Activated CD4-positive, alpha-beta T cell treated with anti-CD3 and anti-CD28 coated beads, Interleukin-2, amount 10 ng/mL, durations not matched to agents 24 days and 14 days (primary cell): Measurements from ENCODE around the gene REST. TPM values are rescaled to one million over a fixed set of nuclear protein-coding genes. Genes with fewer than 3 reads are reported as not detected.
A peak's percentile ranks its signal among the peaks of the same experiment; 100 is the strongest.
"Not testable (repeated sequence)": the region's sequence is repeated elsewhere in the genome, so short reads cannot be mapped to it uniquely, and the experiment has no call there.

Experiments
- DNase-seq: peaks from one replicate; pipeline ENCODE4 v3.0.0; 2022
- H3K27ac Mint-ChIP-seq: one replicate; pipeline ENCODE4 v1.8.0; 2022; ENCODE audit warnings: mild to moderate bottlenecking, mixed read lengths
- H3K27me3 Mint-ChIP-seq: one replicate; pipeline ENCODE4 v1.8.0; 2022; ENCODE audit warnings: mixed read lengths
- H3K36me3 Mint-ChIP-seq: one replicate; pipeline ENCODE4 v1.8.0; 2022; ENCODE audit warnings: low read depth, mild to moderate bottlenecking, mixed read lengths
- H3K4me1 Mint-ChIP-seq: one replicate; pipeline ENCODE4 v1.8.0; 2021; ENCODE audit warnings: mixed read lengths
- H3K4me3 Mint-ChIP-seq: one replicate; pipeline ENCODE4 v1.8.0; 2022; ENCODE audit warnings: mild to moderate bottlenecking, moderate library complexity, mixed read lengths
- H3K9me3 Mint-ChIP-seq: one replicate; pipeline ENCODE4 v1.8.0; 2021; ENCODE audit warnings: mixed read lengths
- intact Hi-C: fragments of 100-400 bp; cut with micrococcal nuclease; formaldehyde crosslinking; loops from one replicate; pipeline ENCODE4 v1.15.1; 2023
- total RNA-seq: library from RNA; stranded (reverse); gene quantifications from 2 replicates; pipeline ENCODE4 v1.2.3, GENCODE V29; 2022

REST gene
- total RNA-seq, 1 donor from 2014 or later, result 53.4 TPM

GRCh38 chr4:56892691-56893090, 15.0 kb upstream of the REST start:
- Mint-ChIP-seq H3K4me1 (no peaks in the 10 kb centered on the region), H3K9me3 (no peaks in the 10 kb centered on the region), H3K4me3 (no peak overlapping the region), H3K27ac (no peak overlapping the region), H3K36me3 (no peaks in the 10 kb centered on the region), H3K27me3 (peaks cover 2% of the 10 kb centered on the region)
- no peak for DNase-seq
- intact Hi-C loops, result no loop called here

GRCh38 chr4:56897842-56898241, 9.9 kb upstream of the REST start:
- H3K27me3 Mint-ChIP-seq, H3K36me3 Mint-ChIP-seq, intact Hi-C loops, H3K4me3 Mint-ChIP-seq, DNase-seq, H3K4me1 Mint-ChIP-seq, H3K27ac Mint-ChIP-seq, H3K9me3 Mint-ChIP-seq: not testable (repeated sequence)

GRCh38 chr4:56900186-56900585, 7.5 kb upstream of the REST start:
- H3K36me3 Mint-ChIP-seq, H3K9me3 Mint-ChIP-seq, DNase-seq, intact Hi-C loops, H3K27ac Mint-ChIP-seq, H3K27me3 Mint-ChIP-seq, H3K4me1 Mint-ChIP-seq, H3K4me3 Mint-ChIP-seq: not testable (repeated sequence)

GRCh38 chr4:56902703-56903102, 5.0 kb upstream of the REST start:
- H3K36me3 Mint-ChIP-seq, result no peaks in the 10 kb centered on the region
- no peaks in the 10 kb centered on the region for H3K9me3 Mint-ChIP-seq

GRCh38 chr4:56905796-56906195, 1.9 kb upstream of the REST start:
- Mint-ChIP-seq H3K27me3 (peaks cover 11% of the 10 kb centered on the region), H3K4me1 (peaks cover 25% of the 10 kb centered on the region), H3K4me3 (no peak overlapping the region), H3K9me3 (no peaks in the 10 kb centered on the region), H3K36me3 (peaks cover 5% of the 10 kb centered on the region), H3K27ac (no peak overlapping the region)
- no peak for DNase-seq
- intact Hi-C loops, result loop anchor here (2.0 to 5.0 kb wide), 2 partner anchors 83 to 957 kb away; partner anchors contain the start of genes CEP135 and SPINK2

More at GRCh38 chr4:56902703-56903102, 5.0 kb upstream of the REST start:
- H3K4me3 Mint-ChIP-seq, result no peak overlapping the region
- no peak for DNase-seq
- H3K27me3 Mint-ChIP-seq, result peaks cover 11% of the 10 kb centered on the region
- H3K4me1 Mint-ChIP-seq, result peaks cover 13% of the 10 kb centered on the region
- no peak overlapping the region for H3K27ac Mint-ChIP-seq
- intact Hi-C loops, result no loop called here

GRCh38 chr4:56906489-56907393, 959 bp upstream of the REST start:
- Mint-ChIP-seq H3K9me3 (no peaks in the 10 kb centered on the region), H3K4me3 (peak overlapping the region; percentile 92), H3K27ac (peak overlapping the region; percentile 87), H3K4me1 (peaks cover 34% of the 10 kb centered on the region), H3K27me3 (peaks cover 9% of the 10 kb centered on the region), H3K36me3 (peaks cover 15% of the 10 kb centered on the region)
- peak; percentile 67 for DNase-seq
- intact Hi-C loops, result loop anchor here (2.0 to 5.0 kb wide), 2 partner anchors 84 to 958 kb away; partner anchors contain the start of genes CEP135 and SPINK2

GRCh38 chr4:56908206-56909085, 746 bp downstream of the REST start:
- Mint-ChIP-seq H3K4me1 (peaks cover 37% of the 10 kb centered on the region), H3K9me3 (no peaks in the 10 kb centered on the region), H3K4me3 (peak overlapping the region; percentile 98), H3K36me3 (peaks cover 15% of the 10 kb centered on the region), H3K27me3 (peaks cover 7% of the 10 kb centered on the region), H3K27ac (peak overlapping the region; percentile 97)
- peak; percentile 92 for DNase-seq
- intact Hi-C loops, result loop anchor here (1.0 to 5.0 kb wide), 5 partner anchors 68 to 522 kb away; partner anchors contain the start of genes AASDH, PAICS, SPINK2 and SRP72

GRCh38 chr4:56909086-56909894, 1.6 kb downstream of the REST start:
- peaks cover 5% of the 10 kb centered on the region for H3K27me3 Mint-ChIP-seq
- intact Hi-C loops, result loop anchor here (1.0 to 5.0 kb wide), 4 partner anchors 67 to 522 kb away; partner anchors contain the start of genes AASDH, PAICS and SPINK2
- DNase-seq, result no peak
- peak overlapping the region; percentile 98 for H3K4me3 Mint-ChIP-seq
- peaks cover 39% of the 10 kb centered on the region for H3K4me1 Mint-ChIP-seq
- peak overlapping the region; percentile 97 for H3K27ac Mint-ChIP-seq
- H3K9me3 Mint-ChIP-seq, result no peaks in the 10 kb centered on the region
- peaks cover 16% of the 10 kb centered on the region for H3K36me3 Mint-ChIP-seq

GRCh38 chr4:56910172-56910967, 2.7 kb downstream of the REST start:
- Mint-ChIP-seq H3K4me1 (peaks cover 41% of the 10 kb centered on the region), H3K27me3 (peaks cover 5% of the 10 kb centered on the region), H3K27ac (peak overlapping the region; percentile 97), H3K36me3 (peaks cover 18% of the 10 kb centered on the region), H3K9me3 (no peaks in the 10 kb centered on the region), H3K4me3 (peak overlapping the region; percentile 98)
- intact Hi-C loops, result no loop called here
- DNase-seq, result no peak

GRCh38 chr4:56914336-56914735, 6.6 kb downstream of the REST start:
- Mint-ChIP-seq H3K9me3 (no peaks in the 10 kb centered on the region), H3K4me1 (peaks cover 38% of the 10 kb centered on the region), H3K27ac (no peak overlapping the region), H3K36me3 (peaks cover 26% of the 10 kb centered on the region), H3K4me3 (no peak overlapping the region), H3K27me3 (no peaks in the 10 kb centered on the region)
- intact Hi-C loops, result no loop called here
- no peak for DNase-seq

GRCh38 chr4:56914977-56915376, 7.3 kb downstream of the REST start:
- peaks cover 34% of the 10 kb centered on the region for H3K4me1 Mint-ChIP-seq
- H3K36me3 Mint-ChIP-seq, result peaks cover 30% of the 10 kb centered on the region

GRCh38 chr4:56927196-56927595, 19.5 kb downstream of the REST start:
- intact Hi-C loops, result no loop called here
- Mint-ChIP-seq H3K4me1 (peaks cover 13% of the 10 kb centered on the region), H3K36me3 (peaks cover 51% of the 10 kb centered on the region), H3K27ac (no peak overlapping the region), H3K27me3 (no peaks in the 10 kb centered on the region), H3K4me3 (no peak overlapping the region), H3K9me3 (no peaks in the 10 kb centered on the region)
- DNase-seq, result no peak

More at GRCh38 chr4:56914977-56915376, 7.3 kb downstream of the REST start:
- H3K27me3 Mint-ChIP-seq, intact Hi-C loops, DNase-seq, H3K27ac Mint-ChIP-seq, H3K9me3 Mint-ChIP-seq, H3K4me3 Mint-ChIP-seq: not testable (repeated sequence)
